Fibroblast of skin of scalp (primary cell): ENCODE results near the gene LETM1.

Experiments
- DNase-seq: peaks from one replicate; pipeline ENCODE4 v3.0.0-alpha.2; 2013

LETM1 gene

GRCh38 chr4:1793496-1793840 is 62.5 kb downstream of the LETM1 start:
- peak; percentile 35 for DNase-seq

GRCh38 chr4:1792832-1793495 is 63.0 kb downstream of the LETM1 start, which contains the start of gene FGFR3:
FGFR3 (plus strand) TSS chr4:1793293; CDS start chr4:1793935, 642 bp downstream.
- DNase-seq: peak; percentile 54

GRCh38 chr4:1792158-1792831 is 63.7 kb downstream of the LETM1 start:
- no peak for DNase-seq

DNA sequence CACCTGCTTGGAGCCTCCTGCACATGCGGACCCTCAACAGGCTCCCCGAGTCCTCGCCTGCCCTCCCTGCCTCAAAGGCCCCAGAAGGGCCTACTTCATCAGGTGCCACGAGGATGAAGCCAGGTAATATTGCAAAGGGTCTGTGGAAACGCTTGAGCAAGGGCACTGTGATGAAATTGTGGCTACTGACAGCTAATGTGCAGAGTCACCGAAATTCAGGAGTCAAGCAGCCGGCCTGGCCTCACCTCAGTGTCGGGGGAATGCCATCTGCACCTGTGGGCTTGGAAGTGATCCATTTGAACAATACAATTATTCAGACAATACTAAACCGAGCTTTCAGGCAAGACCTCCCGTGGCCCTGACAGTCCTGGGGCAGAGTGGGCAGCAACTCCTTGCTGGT is 66.0 kb downstream of the LETM1 start:
- DNase-seq: no peak

DNA sequence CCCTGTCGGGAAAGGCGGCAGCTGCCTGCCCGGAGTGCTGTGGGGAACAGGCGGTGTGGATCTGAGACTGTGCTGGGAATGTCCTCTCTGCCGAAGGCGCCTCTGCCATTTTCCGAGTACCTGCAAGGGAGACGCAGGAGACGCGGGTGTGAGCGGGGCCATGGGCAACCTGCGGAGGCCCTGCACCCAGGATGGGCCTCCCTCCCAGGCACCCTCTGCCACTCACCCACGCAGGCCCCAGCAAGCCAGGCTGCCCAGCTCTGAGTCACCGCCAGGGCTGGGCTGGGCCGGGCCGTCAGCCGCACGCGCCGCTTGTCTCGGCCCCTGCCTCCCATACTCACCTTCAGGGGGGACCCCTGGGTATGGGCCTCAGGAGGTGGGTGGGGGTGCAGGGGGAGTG is 66.4 kb downstream of the LETM1 start:
- no peak for DNase-seq

- DNase-seq: peak; percentile 28
Observed at GRCh38 chr4:1788254-1788973, 67.5 kb downstream of the LETM1 start.

- no peak for DNase-seq
Observed at GRCh38 chr4:1787411-1788077, 68.4 kb downstream of the LETM1 start.

DNA sequence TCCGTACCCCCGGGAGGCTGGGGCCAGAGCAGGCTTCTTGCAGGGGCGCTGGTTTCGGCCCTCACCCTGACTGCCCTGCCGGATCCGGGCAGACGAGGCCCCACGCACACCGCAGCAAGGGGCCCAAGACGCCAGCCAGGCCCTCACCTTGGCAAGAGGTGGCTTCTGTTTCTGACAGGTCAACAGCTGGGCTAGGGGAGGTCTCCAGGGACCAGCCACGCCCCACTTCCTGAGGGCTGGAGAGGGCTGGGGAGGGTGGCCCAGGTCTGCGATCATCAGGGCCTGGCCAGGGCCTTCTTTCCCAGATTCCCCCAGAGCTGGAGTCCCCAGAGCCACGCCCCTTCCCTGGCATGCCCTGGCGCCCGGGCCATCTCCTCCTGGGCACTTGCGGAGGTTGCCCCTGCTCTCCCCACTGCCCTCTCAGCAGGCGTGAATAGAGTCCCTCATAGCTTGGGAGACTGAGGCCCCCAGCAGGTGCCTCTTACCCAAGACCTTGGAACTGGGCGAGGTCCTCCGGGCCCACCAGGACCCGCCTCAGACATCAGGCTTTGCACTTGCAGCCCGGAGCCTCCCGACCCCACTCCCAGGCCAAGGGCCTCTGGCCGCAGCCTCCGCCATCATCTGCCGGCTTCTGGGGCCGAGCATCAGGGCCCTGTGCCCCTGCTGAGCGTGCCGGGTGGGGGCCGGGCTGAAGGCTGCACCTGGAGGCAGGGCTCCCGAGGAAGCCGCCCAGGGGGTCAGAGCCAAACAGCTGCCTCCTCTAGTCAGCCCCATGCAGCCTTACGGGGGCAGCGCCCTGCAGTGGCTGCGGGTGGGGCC is 69.2 kb downstream of the LETM1 start:
- DNase-seq: no peak

DNA sequence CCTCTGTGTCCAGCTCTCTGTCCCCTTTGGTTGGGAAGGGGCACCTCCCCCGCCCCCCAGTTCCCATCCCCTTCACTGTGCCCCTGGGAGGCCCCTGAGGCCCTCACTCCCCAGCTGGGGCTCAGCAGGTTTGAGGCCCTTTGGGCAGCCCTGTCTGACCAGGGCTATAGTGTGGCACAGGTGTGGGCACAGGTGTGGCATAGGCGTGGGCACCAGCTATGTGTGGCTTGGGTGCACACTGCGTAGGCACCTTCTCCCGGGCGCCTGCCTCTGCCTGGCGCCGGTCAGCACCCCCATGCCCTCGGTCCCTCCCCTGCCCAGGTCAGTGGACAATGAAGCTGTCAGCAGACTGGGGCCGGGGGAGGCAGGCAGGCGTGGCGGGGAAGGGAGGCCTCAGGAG is 70.4 kb downstream of the LETM1 start:
- DNase-seq: no peak

GRCh38 chr4:1784789-1785591 is 71.0 kb downstream of the LETM1 start:
- DNase-seq: no peak

GRCh38 chr4:1784395-1784788 is 71.6 kb downstream of the LETM1 start:
- DNase-seq: no peak

- no peak for DNase-seq
Observed at GRCh38 chr4:1783970-1784369, 72.0 kb downstream of the LETM1 start.

DNA sequence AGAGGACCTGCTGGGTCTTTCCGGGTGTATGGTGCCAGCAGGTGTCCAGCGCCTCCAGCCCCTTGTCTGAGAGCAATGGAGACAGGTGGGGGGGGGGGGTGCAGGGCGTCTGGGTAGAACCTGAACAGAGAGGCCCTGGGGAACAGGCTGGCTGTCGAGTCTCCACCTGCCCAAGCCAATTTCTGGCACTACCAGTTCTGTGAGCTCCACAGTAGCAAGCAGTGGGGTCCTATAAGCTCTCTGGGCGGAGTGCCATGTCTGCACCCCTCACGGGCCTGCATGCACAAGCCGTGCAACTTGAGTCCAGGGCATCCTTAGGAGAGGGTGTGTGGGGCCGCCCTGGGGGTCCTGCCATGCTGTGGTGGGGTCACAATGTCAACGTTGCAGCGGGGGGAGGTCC is 72.9 kb downstream of the LETM1 start:
- DNase-seq: no peak

GRCh38 chr4:1780435-1780834 is 75.5 kb downstream of the LETM1 start:
- no peak for DNase-seq

DNA sequence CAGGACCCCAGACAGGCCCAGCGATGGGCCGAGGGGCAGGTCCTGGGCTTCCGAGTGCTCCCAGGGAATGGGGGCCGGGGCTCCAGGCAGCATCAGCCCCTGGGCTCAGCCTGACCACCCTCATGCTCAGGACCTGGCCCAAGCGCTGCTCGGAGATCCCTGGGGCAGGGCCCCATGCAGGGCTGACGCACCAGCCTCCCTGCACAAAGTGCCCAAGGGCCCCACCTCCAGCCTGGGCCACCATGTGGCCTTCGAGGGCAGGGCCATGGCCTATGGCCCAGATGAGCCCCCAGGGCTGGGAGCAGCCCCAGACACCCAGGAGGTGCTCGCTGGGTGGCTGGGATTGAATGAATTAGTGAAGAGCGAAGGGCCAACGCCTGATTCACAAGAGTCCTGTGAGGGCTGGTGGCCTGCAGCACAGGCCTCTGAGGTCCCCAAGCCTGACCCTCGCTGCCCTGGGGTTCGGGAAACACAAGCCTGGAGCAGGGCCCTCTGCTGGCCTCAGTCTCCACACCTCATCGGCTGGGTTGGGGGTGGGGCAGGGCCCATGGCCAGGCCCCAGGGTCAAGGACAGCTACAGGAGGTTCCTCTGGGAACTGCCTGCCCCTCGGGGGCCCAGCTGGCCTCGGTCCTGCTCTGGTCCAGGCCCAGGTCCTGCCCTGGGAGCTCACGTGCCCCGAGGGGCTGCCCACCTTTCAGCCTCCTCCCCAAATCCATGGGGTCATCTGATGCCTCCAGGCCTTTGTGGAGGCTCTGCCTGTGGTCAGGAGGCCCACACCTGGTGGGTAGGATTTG is 76.2 kb downstream of the LETM1 start:
- DNase-seq: no peak

GRCh38 chr4:1778642-1779392 is 77.1 kb downstream of the LETM1 start:
- no peak for DNase-seq

DNA sequence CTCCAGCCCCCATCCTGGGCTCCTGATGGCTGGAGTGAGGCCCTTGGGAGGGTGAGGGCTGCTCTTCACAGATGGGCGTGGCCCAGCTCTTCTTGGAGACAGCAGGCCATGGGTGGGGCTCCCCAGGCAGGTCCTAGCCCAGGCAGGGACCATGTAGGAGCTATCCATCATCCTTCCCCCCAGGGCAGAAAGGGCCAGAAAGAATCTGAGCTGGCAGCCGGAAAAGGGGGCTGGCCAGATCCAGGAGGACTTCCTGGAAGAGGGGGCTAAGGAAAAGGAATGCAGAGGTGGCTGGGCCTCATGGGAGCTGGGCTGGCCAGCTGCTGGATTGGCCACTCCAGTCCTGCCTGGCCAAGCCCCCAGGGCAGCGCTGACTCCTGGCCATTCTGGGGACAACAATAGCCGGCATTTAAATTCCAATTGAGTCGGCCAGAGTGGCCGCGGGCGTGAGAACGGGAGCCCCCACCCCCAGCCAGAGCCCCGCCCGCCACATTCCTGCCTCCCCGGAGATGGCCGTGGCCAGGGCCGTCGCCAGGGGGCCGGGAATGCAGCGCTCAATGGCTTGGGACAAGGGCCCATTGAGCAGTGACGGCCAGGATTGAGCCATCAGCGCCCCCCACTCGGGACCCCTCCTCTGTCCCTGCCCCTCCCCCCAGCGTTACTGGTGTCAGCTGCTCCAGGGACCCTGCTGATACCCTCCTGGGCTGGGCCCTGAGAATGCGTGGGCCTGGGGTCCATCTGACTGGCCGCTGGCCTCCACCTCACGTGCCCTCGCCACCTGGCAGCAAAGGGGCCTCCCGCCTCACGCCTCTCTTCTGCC is 77.9 kb downstream of the LETM1 start:
- peak; percentile 62 for DNase-seq

- DNase-seq: no peak
Observed at GRCh38 chr4:1776521-1777161, 79.3 kb downstream of the LETM1 start.
